M059J (cell line): ENCODE results near the gene NODAL. TPM values are rescaled to one million over a fixed set of nuclear protein-coding genes. Genes with fewer than 3 reads are reported as not detected.
A peak's percentile ranks its signal among the peaks of the same experiment; 100 is the strongest.

ENCODE experiments used
- DNase-seq: peaks from one replicate; pipeline ENCODE4 v3.0.0-alpha.2; 2012; ENCODE audit warnings: low read depth
- total RNA-seq: library from RNA; depleted of rRNA; stranded (reverse); fragments of >200 nt; shearing (Covaris generic); gene quantifications from 2 replicates; pipeline ENCODE4 v1.2.3, GENCODE V29; 2014

NODAL gene
- total RNA-seq, 1 experiment from 2014 or later, result not detected

DNA sequence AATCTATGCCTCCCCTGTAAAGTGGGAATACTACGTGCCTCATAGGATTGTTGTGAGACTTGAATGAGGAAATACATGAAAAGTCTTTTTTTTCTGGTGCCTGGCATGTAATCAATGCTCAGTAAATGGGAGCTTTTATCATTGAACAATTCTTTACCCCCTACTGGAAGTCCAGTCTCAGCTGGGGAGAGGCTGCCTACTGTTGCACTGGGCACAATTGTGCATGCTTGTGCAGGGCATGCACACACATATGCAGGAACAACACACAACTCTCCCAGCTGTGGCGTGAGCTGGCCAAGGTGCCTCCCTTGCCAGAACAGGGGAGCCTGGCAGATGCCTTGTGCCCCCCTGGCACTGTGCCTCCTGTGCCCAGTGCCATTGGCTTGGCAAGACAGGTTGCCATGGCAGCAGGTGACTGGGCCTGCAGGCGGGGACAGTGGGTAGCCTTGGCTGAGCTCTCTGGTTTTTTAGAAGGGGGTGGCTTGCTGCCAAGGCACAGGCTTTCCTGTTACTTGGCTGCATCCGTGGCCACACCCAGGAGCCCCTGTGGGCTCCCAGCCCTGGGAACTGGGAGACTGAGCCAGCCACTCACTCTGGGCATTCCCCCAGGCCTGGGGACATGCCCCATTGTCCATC lies 21.0 kb upstream of the NODAL start:
- DNase-seq, result peak; percentile 83

DNA sequence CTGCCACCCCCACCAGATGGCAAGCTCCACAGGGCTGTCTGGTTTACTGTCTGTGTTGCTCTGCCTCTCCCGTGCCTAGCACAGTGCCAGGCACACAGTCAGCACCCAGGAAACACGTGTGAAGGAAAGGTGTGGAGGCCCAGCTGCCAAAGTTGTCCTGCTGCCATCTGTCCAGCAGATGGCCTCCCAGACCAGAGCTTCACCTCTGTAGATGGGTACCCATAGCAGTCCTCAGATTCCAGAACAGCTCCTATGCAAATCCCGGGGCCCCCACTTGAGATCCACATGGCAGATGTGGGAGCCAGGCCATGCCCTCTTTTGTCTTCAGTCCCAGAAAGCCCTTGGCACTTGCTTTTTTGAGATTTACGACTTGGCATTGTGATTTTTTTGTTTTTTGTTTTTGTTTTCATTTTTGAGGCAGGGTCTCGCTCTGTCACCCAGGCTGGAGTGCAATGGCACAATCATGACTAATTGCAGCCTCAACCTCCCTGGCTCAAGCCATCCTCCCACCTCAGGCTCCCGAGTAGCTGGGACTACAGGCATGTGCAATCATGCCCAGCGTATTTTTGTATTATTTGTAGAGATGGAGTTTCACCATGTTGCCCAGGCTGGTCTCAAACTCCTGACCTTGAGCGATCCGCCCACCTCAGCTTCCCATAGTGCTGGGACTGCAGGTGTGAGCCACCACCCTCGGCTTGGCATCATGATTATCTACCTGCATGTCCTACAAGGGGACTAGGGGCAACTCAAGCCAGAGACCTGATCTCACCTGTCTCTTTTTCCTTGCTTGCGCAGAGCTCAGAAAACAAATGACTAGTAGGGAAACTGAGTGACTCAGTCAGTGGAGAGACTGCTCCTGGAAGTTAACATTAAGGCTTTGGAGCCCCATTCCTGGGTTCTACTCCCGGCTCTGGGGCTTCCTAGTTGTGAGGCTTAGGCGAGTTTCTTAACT lies 20.2 kb upstream of the NODAL start:
- DNase-seq, result peak; percentile 59

DNA sequence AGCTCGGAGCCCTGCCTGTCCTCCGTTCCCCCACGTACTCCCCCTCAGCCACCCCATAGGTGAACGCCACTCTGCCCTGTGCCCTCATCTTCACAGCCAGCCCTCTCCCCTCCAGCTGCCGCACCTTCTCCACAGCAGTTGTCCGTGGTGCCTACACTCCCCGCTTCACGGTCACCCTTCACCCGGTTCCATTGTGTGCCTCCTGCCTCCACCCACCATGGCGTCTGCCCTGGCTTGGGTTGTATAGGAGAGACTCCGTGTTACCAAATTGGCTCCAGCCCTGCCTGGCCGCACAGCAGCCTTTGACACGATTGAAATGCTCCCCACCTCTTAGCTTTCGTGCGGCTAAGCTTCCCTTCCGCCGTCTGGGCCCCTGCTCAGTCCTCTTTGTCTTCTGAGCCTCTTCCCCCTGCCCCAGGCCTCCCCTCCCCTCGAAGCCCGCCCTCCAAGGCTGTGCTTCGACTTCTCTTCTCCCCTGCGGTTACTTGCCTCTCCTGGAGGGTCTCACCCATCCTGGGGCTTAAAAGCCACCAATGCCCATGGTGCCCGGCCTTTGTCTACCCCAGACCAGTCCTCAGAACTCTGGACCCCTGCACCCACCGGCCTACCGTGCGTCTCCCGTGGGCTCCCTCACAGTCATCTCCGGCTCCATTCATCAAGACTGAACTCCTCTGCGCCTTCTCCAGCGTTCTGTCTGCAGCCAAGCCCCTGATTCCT lies 18.5 kb upstream of the NODAL start:
- DNase-seq, result no peak

DNA sequence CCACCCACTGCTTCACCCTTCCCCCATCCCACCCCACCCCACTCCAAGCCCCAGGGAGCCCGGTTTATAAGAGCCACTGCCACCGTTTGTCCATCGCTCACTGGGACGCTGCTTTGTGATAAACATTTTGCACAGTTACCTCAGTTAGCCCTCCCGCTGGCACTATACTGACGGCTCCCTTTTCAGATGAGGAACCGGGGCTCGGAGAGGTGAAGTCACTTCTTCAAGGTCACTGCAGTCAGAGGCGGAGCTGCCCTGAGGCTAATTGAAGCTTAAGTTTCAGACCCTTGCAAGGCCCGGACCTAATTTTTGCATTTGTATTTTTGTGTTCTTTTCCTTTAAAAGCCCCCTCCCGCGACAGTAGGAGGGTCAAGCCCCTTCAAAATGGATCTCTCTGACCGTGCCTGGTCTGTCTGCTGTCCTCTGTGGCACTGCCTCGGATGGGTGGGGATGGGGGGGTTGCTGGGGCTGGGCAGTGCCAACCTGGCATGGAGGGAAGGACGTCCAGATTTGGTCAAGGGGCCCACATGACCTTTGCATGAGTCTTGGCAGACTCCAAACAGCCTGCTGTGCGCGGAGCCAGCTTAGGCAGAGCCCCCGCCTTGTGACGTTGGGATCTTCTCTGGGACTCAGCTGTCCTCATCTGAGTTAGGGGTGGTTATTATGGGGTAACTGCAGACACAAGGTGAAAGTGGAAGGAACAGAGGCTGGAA lies 17.7 kb upstream of the NODAL start:
- DNase-seq, result no peak

DNA sequence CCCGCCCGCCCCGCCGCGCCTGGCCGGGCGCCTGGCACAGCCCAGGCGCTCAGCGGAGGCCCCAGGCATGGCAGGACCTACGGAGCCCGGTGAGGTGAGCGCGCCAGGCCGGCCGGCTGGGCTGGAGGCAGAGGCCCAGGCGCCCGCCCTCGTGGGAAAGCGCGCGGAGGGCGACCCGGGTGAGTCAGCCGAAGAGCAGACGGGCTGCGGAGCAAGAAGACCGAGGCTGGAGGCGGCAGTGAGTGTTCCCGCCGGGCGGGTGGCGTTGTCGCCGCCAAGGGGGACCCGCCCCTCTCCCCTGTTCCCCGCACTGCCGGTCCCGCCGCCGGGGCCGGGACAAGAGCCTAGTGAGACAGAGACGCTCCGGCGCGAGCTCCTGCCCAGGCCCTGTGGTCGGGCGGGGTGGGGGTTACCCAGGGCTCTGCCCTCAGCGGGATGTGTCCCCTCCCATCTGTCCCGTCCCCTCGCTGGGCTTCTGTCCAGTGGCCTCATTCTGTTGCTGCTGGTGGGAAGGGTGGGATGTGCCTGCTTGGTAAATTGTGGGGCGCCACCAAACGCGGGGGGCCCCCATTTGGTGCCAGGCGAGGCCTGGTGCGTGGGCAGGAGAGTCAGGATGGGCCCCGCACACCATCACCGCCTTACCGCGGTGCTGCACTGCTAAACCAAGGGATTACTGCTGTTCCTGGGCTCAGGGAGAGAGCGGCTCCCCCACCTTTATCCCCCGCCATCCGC lies 17.0 kb upstream of the NODAL start:
- peak; percentile 84 for DNase-seq

DNA sequence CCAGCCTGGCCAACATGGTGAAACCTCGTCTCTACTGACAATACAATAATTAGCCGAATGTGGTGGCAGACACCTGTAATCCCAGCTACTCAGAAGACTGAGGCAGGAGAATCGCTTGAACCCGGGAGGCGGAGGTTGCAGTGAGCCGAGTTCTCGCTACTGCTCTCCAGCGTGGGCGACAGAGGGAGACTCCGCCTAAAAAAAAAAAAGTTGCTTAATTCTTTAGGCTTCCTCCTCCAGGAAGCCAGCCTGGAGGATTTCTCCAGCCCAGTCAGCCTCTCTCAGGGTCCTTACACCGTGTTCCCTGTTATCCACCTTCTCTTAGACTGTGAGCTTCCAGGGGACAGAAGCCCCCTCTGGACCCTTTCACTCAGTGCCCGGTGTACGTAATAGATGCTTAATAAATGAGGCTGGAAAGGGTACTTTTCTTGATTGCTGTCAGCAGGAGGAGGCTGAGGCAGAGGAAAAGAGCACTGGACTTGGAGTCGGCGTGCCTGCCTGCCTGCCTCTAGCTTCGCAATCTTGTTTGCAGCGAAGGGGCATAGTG lies 16.4 kb upstream of the NODAL start:
- DNase-seq, result no peak

DNA sequence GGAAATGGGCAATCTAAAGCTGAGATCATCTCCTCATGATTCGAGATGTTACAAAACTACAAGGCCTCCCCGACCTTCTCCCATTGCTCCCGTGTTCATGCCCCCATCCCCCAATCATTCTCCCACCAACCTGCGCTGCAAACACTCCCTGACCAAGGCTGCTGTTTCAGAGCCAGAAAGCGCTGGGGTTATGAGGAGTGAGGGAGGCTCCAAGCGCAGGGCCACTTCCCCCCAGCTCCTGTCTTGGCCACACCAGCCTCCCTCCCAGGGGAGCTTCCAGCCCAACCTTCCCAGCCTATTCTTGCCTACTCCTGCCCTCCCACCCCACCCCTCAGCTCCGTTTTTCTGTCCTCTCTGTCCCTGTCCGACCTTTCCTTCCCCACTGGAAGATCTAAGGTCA lies 14.7 kb upstream of the NODAL start:
- no peak for DNase-seq

DNA sequence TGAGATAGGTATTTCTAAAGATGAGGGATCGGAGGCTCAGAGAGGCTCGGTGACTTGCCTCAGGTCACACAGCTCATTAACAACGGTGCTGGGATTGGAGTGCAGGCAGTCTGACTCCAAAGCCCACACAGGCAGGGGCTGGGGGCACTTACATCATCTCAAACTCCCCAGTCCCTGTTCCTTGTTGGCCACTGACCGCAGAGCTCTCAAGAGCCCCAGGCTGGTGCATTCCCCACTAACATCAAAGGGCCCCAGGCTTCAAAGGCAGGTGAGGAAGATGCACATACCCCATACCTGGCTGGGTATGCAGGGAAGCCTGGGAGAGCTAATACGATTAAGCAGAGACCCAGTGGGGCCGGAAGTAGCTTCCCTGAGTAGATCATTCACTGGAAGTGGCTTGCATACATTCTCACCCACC lies 13.7 kb upstream of the NODAL start:
- no peak for DNase-seq

DNA sequence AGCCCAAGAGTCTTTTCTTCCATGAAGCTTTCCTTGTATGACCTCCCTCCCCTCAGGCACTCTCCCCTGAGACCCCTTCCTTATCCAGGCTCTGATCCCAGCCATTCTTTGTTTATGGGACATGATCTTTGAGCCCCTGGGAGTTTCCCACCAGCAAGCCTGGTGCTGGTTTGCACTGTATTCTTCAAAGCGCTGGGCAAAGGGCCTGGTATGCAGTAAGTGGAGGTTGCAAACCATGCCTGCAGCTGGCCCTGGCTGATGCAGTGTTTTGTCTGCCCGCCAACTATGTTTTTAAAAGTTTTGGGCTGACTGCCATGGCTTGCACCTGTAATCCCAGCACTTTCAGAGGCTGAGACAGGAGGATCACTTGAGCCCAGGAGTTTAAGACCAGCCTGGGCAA lies 6.8 kb upstream of the NODAL start:
- no peak for DNase-seq

DNA sequence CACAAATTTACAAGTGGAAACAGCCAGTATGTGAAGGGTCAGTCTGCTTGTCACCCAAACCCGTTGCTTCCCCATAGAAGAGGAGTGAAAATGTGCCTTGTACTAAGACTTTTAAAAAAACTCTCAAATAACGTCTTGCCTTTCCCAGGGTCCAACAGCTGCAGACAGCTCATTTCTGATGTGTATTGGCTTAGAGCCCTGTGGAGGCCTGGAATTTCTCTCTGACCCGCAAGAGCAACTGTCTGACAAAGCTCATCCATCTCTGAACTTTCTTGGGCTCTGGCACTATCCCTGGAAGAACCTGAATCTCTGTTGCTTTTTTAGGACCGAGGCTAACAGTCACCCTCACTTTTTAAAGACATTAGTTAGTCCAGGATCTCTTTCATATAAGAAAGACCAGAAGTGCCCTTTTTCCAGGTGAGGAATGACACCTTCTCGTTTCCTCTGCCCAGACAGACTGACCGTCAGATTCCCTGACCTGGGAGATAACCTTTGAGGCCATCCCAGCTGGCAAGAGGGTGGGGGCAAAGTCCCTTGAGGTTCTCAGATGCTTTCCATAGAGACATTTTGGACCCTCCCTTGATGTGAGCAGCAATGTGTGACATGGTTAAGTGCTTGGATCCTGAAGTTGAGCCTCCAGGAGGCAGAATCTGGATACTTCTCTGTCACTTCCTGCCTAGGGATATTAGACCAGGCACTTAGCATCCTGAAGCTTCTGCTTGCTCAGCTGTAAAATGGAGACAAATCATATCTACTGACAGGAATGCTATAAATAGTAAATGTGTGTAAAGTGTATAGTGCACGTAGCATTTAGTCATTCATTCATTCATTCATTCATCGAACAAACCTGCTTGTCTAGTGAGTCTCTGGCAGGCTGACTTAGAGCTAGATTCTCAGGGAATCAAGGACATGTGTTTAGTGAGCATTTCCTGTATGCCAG lies 4.5 kb upstream of the NODAL start:
- DNase-seq, result no peak

DNA sequence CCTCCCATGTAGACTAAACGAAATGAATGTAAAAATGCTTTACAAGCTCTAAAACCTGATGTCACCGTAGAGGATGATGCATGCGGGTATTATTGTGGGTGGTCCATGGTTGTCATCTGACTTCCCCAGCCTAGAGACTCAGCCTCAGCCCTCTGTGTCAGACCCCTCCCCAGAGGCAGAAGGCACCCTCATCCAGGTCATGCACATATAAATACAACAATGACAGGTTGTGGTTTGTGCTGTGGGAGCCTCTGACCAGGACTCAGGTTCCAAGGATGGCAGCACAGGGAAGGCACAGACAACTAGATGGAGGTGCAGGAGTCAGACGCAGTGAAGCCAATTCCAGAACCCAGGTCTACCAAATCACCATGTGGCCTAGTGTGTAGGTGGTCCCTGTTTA lies 3.3 kb upstream of the NODAL start:
- DNase-seq, result no peak

DNA sequence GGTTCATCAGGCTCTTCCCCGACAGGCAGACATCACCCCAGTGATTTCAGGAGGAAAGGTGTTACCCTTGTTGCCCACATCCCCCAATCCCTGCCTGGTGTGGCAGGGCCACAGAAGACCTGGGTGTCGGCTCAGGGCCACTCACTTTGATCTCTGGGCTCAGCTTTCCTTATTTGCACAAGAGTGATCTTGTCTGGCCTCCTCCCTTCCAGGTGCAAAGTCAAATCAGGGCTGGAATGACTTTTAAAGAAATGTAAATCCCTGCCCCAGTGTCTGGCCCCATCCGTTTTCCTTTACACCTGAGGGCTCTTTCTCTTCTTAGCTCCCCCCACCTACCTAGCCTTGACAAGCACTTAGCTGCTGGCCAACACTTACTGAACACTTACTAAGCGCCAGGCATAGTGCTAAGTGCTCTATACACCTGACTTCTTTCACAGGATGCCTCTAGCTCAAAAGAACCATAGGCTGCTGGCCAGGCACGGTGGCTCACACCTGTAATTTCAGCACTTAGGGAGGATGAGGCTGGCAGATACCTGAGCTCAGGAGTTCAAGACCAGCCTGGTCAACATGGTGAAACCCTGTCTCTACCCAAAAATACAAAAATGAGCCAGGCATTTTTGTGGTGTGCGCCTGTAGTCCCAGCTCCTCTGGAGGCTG lies 979 bp upstream of the NODAL start:
- DNase-seq, result no peak

DNA sequence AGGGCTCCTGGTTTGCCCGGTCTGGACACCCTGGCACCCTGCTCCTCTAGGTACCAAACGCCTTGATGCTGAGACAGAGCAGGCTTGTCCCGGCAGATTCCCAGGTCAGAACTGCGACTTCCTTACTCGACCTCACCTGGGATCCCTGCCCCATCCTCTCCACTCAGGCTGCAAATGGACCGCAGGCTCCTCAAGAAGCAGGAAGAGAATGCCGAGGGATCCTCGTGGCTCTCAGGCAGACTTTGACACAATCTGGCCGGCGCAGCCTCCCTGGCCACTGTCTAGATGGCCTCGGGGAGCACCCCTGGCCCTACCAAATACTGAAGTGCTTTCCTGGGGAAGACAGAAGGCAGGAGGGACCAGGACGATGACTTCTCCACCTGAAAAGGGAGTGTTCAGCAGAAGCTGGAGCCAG lies 421 bp upstream of the NODAL start:
- DNase-seq, result no peak

DNA sequence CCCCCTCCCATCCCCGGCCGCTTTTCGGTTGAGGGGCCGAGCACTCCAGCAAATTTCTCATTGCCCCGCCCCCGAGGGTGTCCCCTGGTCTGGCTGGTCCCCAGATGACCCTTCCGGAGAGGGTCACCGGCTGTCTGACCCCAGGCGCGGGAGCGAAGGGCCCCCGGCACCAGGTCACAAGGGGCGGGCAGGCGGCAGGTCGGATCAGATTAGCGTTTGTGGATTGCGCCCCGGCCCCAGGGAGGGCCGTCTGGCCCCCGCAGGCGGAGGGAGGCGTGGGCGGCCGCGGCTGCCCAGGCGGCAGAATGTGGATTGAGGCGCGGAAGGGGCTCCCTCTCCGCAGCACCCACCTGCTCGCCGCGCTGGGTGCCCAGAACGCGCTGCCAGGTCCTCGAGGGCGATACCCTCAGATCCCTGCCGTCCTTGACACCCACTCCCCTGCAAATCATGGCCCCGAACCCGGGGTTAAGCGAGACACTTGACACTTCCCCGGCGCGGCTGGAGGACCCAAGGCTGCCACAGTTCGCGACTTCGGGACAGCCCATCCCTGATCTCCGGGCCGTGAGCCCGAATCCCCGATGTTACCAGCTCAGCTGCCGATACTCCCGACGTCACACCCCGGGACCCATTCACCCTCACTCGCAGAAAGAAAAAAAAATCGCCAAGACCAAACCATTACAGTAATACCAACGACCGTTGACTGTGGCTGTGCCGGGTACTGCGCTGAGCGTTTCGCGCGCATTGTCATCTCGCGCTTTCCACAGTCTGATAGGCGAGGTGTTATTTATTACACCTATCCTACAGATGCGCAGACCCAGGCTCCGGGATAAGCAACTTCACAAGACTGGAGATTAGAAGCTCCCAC lies 953 bp downstream of the NODAL start:
- DNase-seq, result no peak

DNA sequence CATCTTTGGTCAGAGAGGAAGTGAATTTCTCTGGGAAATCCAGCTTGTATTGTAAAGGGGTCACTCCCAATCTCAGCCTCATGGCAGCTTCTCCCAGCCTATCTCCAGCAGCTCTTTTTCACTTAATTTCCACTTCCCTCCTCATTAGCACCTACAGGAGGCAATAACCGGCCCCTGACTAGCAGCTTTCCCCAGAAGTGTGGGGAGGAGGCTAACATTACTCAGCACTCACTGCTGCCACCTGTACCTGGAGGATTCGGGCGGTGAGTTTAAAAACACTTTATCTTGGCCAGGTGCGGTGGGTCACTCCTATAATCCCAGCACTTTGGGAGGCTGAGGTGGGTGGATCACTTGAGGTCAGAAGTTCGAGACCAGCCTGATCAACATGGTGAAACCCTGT lies 3.8 kb downstream of the NODAL start:
- DNase-seq, result no peak

DNA sequence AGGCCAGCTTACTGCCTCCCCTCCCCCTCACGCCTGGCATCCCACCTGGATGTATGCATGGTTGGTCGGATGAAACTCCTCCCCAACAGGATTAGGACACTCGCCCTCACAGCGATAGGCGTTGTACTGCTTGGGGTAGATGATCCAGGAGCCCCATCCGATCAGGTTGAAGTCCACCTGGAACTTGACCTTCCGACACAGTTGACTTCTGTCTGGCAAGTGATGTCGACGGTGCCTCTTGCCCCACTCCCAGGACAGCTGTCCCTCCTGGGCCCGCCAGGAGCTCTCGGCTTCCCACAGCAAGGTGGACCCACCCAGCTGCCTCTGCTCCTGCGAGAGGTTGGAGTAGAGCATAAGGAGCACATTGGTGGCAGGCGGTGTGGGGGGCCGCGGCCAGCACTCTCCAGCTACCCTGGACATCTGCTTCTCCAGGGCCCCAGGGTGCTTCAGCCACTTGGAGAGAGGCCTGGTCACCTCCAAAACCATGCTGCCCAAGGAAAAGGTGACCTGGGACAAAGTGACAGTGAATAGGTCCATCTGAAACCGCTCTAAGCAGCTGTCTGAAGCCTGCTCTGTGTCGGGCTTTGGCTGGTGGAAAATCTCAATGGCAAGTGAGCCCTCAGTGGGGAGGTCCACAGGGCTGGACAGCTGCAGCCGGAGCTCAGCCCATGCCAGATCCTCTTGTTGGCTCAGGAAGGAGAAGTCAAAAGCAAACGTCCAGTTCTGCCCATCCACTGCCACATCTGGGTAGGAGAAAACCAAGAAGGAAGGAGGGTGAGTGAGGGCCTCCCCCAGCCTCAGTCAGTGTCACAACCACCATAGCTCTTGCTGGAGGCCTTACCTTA lies 6.0 kb downstream of the NODAL start:
- no peak for DNase-seq

DNA sequence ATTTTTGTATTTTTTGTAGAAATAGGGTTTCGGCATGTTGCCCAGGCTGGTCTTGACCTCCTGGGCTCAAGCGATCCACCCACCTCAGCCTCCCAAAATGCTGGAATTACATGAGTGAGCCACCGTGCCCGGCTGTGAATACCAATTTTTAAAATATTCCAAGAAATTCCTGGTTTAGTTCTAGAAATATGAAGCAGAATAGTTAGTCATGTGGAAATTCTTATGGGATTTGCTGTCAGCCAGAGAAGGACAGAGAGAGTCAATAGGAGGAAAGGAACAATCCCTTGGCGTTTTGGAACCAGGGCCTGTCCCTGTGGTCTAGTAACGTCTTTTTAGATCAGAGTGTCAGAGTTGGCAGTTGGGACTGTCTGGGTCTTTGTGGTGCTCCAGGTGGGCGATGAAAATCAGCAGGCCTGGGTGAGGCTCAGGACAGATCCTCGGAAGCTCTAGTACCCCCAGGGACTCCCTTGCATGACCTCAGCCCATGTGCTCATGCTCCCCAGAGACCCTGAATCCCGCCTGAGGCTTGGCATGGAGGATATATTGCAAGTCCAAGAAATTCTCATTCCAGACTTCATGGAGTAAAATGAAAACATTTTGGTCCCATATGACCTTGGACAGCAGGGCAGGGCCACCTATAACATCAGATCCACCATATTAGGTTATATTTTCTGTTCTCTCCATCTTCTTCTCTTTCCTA lies 7.8 kb downstream of the NODAL start:
- DNase-seq, result no peak
